ENCODE data around the gene PSORS1C2.
A peak's percentile ranks its signal among the peaks of the same experiment; 100 is the strongest.

PSORS1C2 gene

DNA sequence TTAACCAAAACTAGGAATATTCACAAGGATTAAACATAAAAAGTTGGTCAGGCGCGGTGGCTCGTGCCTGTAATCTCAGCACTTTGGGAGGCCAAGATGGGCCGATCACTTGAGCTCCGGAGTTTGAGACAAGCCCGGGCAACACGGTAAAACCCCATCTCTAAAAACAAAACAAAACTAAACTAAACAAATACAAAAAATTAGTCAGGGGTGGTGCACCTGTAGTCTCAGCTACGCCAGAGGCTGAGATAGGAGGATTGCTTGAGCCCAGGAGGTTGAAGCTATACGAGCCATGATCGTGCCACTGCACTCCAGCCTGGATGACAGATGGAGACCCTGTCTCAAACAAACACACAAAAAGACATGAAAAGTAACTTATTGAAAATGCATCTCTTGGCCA, 3.2 kb downstream of the PSORS1C2 start:
- no peak for DNase-seq

DNA sequence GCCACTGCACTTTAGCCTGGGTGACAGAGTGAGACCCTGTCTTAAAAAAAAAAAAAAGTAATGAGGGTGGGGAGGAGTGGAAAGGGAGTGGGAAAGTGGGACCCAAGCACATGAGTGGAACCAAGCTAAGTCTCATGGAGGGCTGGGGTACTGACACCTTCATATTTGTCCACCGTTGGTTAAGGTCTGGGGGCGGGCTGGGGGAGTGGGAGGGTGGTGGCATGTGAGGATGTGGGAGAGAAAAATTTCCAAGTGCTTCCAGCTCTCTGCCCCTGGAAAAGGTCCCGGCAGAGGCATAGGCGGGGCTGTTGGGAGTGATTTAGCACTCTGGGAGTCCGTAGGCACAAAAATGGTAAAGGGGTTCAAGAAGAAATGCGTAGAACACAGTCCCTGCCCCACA, 6.1 kb downstream of the PSORS1C2 start:
- no peak for DNase-seq

DNA sequence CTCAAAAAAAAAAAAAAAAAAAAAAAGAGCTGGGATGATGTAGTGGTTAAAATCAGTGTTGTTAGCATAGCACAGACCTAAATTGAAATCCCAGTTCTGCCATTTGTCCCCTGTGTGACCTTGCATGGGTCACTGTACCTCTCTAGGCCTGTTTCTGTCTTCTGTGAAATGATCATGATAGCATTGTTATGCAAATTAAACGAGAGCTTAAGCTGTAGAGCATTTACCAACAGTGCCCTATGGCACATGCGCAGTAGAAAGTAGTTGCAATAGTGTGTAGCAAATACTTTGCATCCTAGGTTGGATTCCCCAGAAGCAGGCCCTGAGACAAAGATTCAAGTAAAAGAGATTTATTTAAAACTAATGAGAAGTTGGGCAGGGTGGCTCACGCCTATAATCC, 7.3 kb downstream of the PSORS1C2 start:
- no peak for DNase-seq

DNA sequence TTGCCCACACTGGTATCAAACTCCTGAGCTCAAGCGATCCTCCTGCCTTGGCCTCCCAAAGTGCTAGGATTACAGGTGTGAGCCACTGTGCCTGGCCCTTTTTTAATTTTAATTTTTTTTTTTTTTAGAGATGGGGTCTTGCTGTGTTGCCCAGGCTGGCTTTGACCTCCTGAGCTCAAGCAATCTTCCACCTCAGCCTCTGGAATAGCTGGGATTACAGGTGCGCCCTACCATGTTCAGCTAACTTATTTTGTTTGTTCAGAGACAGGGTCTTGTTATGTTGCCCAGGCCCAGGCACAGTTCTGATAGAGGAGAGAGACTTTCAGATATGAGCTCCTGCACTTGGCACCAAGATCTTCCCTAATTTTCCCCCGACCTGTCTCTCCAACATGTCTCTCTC, 8.1 kb downstream of the PSORS1C2 start:
- no peak for DNase-seq

DNA sequence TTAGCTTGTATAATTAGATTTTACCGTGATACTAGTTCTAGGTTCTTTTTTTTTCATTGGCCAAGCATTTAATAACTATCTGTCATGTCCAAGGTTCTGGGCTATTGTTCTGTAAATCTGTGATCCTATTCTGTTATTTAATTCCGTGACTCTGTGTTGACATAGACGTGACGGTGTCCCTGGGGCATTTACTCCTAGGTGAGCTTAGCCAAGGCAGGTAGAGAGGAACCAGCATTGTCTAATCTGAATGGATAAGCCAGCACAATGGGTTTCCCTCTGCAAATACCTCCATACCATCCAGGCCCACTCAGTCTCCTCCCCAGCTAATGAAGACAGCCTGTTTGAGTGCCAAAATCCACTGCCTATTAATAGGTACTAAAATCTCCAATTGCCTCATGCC, 9.7 kb downstream of the PSORS1C2 start:
- no peak for DNase-seq

DNA sequence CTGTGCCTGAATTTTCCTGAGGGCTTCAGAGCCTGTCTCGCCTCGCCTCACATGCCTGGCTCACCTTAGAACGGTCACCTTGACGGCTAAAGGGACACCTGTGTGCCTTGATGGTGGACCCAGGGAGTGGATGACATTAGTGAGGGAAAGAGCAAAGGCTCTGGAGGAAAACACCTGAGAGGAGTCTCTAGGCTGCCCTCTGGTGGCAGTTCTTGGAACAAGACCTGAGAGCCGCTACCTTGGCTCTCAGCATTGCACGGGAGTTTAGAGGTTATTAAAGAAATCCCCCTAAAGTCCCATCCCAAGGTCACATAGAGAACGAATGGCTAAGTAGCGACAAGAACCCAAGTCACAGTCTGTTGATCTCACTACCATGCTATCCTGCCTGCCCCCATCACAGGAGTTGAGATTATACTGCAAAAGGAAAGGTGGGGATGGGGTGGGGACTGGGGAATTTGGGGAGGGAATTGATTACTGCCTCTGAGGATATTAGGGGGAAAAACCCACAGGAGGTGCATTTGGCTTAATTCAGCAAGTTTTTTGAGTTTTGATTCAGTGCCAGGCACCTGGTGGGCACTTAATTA, 10.7 kb downstream of the PSORS1C2 start:
- peak; percentile 73 for DNase-seq

DNA sequence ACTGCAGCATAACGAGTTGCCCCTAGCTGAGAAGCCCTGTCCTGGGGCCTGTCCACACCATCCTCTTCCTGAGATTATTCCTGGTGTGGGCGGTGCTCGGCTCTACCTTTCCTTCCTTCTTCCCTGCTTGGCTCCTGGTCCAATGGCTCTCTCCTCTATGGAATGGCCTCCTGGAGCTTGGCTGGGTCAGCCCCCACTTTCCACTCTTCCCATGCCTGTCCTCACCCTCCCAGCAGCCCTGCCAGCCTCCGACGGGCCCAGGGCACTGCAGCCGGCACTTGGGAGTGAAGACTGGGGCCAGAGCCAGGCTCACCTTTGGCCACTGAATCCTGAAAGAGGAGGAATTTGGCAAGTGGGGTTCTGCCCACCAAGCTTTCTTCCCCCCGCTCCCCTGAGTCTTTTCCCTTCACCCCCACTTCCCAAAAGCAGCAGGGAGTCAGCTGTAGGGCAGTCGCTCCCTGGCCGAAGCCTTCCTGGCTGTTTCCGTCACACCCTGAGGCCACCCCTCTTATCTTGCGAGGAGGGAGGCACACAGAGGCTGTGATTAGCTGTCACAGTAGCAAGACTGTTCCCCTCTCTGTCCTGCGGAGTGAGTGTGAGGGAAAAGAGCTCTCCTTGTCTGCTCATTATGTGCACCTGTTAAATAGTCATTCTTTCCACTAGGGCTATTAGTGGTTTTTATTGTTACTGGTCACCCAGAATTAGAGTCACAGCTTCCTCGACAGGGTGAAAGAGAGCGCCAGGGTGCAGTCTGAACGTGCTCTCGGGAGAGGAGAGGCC, 12.3 kb downstream of the PSORS1C2 start:
- DNase-seq = no peak

DNA sequence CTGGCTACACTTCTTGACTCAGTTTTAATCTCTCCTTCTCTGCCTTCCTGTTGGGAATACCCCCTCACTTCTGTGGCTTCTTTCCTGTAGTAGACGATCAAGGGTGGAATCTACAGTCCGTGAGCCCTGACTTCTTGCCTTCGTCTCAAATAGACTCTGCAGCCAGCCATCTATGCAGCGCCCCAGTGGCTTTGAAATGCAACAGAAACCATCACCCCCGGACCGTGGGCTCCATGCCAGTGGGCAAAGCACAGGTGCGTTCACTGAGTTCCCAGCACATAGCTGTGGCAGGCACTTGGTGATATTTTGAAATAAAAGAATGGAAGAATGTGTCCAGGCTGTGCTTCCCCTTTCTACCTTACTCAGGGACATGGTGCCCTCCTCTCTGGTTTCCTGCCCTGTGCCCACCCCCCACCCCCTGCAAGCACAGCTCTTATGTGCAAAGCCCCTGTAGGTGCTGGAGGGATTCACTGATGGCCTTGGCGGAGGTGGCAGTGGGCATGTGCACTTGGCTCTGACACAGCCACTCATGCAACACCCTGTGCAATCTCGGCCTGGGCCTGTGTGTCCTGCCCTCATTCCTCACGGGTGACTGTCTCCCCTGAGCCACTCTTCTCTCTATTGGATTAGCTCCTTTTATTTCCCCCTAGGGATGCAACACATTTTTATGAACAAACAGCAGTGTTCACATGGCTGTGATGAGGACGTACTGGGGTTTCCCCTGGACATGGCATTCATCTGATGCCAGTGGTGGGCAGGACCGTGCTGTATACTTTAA, 13.1 kb downstream of the PSORS1C2 start:
- no peak for DNase-seq

DNA sequence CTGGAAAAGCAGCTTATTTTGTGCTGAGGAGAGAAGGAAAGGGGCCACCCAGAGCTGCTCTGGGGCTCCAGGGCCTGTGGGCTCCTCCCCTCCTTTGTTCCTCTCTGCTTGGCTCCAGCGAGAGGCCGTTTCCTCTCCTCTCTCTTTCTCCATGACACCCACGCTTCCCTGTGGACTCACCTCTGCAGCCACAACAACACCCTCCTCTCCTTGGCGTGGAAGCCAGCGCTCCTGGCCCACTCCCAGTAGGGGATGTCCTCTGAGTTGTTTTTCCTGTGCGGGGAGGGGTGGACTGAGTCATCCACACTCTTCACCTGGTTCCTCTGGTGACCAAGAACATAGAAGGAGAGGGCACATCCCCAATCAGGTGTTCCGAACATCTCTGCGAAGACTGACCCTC, 13.7 kb downstream of the PSORS1C2 start:
- no peak for DNase-seq

DNA sequence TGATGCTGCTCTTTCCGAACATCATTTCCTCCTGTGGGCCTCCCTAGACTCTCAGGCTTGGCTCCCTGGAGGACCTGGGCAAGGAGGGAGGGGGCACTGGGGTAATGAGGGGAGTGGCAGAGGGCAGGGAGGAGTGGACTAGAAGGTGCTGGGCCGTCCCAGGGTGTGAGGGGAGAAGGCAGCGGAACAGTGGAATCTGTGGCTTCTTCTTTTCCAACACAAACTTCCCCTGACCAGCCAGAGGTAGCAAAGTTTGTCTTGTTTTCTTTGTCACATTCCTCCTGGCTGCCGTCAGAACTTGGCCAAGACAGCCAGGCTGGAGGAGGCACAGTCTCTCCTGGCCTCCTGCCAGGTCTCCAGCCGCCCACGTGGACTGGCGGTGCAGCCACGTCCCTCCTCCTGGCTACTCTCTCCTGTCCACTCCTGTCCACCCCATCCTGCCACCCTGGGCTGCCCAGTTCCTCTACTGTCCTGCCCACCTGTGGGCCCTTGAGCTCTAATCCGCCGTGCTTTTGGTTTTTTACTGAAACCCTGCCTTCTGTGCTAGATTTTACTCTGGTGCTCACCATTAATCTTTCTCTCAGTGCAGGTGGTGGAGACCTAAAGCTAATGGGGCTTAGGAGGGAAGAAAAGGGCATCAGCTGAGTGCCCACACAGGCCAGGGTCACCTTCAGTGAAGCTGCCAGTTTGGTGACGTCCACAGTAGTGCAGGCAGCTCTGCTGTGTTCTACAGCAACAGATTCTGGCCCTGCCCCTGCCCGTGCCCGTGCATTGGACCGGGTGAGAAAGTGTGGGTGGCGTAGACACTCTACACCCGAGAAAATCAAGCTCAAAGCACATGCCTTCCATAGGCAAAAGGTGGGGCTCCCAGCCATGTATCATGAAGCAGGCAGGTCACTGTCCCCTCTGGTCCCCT, 15.8 kb downstream of the PSORS1C2 start:
- no peak for DNase-seq

DNA sequence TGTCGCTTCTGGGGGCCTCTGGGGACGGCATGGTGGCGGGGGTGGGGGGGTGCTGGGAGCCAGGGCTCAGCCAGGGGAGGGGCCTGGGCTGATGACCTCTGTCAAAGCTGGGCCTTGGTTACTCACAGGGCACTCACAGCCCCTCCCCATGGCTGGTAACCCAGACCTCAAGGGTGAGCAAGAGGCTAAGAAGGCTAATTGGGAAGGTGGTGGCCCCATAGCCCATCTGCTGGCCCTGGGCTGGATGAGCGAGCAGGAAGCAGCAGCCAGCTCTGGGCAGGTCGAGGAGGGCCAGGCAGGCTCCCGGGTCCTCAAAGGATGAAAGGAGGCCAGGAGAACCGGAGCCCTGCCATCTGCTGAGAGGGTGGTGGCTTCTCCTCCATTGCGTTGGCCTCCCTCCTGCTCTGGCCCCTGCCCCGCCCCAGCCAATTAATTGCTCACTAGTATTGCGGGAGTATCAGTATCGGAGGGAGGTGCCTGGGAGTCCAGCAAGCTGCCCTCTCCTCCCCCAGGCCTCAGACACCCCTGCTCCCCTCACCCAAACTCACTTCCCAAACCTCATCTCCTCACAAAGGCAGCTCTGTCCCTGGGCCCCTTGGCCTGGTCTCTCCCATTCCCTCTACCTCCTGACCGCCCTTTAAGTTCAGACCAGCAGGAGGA, 17.6 kb downstream of the PSORS1C2 start:
- no peak for DNase-seq

DNA sequence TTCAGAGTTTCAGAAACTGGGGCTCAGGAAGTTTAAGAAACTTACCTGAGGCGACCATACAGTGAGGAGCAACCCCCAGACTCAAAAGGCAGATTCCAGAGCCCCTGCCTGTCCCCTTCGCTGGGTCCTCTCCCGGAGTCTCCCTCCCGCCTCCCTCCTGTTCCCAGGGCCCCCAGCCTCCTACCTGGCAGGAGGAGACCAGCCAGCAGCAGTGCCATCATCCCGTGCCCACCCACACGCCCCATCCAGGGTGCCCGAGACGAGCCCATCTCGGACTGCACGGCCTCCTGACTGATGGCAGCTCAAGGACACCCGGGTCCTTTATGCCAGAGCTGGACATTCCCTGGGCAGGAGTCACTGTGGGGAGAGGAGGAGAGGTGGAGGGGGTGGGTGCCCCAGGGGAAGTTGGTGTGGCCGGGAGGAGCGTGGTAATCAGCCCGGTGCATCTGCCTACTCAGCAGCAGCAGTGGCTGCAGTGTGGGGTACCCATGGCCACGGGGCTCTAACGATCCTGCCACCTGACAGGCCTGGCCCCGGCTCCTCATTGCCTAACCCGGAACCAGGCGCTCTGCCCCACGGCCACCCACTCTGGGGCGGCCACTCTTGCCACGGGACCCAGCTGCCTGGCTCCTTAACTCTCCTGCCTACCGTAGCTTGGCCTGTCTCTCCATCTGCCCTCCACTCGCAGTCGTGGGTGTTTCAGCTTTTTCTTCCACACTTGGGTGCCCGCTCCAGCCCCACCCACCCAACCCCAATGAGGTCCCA, 18.5 kb downstream of the PSORS1C2 start, which contains the start of gene CDSN:
TSS of gene CDSN (minus strand) at position 296 of the 765 bp plus-strand sequence. CDS start at position 269, 27 bp downstream.
- DNase-seq = no peak

DNA sequence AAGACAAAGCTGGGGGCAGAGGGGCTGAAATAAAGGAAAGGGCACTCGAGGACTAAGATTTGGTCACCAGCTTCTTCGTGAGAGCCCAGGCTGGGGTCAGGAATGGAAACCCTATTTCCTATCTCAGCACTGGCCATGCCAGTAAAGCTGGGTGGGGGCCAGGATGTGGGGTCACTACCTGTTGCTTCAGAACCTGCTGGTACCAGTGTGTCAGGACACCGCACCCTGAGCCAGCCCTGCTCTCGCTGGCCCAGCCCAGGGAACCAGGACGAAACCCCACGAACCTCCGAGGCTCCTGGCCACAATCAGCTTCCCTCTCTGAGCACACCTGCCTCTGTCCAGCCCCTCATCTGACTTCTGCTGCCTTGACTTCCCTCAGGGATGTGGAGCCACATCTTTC, 20.7 kb downstream of the PSORS1C2 start:
- DNase-seq = no peak

DNA sequence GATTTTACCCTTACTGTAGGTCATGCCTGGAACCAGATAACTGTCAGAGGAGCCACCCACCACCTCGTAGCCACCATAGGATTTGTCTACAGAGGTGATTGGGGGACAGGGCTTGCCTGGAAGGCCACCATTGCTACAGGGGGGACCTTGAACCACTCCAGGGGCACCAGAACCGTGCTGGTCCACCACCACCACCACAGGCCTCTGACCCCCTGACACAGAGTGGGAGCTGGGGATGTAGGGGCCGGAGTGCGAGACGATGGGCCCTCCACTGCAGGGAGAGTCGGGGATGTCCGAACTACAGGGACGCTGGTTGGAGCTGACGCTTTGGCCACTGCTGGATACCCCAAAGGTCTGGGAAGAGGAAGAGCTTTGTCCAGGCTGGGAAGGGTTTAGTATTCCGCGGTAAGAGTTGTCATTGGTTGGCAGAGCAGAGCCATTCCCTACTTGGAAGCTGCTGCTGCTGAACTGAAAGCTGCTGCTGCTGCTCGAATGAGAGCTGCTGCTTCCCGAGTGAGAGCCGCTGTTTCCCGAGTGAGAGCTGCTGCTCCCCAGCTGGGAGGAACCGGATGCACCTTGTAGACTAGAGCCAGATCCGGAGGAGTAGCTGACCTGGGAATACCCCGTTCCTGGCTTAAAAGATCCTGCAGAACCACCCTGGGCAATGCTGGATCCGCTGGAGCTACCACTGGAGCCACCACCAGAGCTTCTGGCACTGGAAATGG, 22.0 kb downstream of the PSORS1C2 start:
- DNase-seq = no peak

DNA sequence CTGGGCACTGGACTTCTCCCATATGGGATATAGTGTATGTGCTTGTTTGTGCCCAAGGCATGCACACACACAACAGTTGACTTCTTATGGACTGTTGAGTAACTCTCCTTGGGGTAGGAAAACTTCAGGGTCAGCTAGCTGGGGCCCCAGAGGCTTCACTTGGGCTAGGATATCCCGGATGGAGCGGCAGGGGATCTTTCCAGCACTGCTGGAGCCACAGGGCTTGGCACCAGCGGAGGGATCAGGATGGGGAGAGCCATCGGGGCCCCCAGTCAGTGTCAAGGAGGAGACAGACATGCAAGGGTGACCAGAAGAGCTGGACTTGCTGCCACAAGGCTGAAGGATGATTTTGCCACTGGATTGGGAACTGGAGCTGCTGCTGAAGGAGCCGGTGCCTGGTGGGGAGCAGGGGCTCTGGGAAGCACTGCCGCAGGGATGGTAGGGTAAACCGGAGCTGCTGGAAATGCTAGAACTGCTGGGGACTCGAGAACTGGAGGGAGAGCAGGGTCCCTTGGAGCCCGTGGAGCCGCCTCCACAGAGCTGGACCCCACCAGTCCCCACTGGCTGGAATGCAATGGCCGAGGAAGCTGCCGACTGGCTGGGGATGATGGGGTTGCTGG, 22.8 kb downstream of the PSORS1C2 start:
- no peak for DNase-seq

DNA sequence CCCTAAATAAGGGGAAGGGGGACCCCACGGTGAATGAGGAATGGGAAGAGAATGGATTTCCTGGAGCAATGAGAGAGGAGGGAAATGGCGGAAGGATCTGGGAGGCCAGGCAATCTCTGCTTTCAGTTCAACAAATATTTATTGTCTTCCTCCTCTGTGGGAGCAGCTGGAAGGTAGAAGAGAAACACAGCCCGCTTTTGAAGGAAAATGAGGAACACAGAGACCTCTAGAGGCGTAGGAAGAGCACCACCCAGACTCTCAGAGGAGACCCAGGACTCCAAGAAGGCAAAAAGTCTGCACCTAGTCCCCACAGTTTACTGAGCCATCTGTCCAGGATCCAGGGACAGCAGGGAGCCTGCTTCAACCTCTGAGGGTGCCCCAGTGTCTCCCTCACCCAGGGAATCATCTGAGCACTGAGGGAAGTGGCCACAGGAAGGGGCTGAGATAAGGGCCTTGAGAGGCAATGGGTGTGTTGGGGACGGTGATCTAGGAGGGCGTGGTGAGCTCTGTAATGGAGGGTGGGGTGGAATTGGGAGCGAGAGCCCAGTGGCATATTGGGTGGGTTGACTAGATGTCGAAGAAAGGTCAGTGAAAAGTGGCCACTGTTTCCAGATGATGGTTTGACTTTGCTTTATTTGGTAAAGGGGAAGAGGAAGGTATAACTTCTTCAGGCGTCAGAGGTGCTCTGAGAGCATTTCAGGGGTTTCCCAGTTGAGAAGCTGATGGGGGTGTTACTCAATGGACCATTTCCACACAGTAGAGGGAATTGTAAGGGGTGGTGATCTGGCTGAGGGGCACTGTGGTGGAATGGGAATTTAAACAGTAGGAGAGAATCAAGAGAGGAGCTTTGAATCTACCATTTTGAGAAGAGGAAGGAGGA, 23.7 kb downstream of the PSORS1C2 start:
- no peak for DNase-seq

DNA sequence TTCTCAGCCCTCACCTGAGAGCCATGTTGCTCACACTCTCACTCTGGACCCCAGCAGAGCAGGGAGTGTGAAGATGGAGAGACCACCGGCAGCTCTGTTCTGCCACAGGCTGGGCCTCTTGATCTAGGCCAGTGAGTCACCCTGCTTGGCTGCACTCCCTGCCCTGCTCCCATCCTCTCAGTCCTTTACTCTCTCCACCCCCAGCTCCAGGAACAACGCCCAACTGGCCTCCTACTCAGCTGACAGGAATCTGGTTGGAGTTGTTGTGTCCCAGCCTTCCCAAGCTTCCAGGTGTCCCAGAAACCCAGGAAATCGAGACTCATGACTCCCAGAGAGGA, 24.4 kb downstream of the PSORS1C2 start, which contains the start of gene PSORS1C1:
TSS of gene PSORS1C1 (plus strand) at position 260 of the 338 bp plus-strand sequence. CDS start 14,833 bp downstream, outside the sequence.
- DNase-seq = no peak

DNA sequence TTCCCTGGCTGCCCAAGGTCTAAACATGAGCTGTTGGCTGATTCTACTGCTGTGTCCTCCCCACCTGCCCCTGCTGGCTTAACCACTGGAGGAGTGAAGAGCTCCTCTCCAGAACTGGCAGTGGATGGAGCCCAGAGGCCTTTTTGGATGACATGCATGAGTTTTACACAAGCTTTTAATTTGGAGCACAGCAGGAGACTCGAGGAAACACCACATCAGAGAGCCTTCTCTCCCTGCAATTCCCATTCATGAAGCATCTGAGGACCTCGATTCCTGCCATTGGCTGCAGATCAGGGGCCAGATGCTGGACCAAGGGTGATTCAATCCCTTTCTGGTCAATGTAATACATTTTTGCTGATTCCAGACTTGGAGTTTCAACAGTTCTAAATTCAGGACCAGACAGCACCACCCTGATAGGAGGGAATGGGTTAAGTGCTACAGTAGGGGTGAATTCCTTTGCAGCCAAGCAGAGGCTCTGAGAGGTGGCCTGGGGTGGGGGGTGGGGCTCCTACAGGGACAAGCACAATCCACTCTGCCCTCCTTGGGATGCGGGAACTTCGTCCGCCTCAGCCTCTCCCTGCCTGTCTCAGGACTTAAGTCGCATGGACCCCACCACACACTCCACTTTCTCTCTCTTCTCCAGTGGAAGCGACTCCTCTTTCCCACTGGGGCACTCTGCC, 24.9 kb downstream of the PSORS1C2 start:
- DNase-seq = no peak

DNA sequence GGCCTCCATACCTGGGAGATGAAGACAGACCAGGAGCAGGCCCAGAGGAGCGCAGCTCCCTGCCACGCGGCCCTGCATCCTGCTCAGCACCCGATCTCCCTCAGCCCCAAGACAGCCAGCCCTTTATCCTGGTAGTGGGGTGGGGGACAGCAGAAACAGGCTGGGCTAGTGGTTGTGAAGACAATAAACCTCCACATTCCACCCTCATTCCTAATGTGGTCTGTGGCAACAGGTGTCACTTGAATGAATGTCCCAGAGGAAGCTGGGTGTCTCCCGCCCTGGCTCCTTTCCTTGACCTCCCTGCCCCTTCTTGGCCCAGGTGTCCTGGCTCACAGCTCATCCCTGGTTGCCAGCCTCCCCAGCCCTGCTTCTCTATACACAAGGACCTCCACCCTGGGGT, 26.4 kb downstream of the PSORS1C2 start, which contains the start of gene C6orf15:
TSS of gene C6orf15 (minus strand) at position 98 of the 400 bp plus-strand sequence. CDS start at position 78, 20 bp downstream.
- DNase-seq = no peak
